GM19239 (cell line): ENCODE data around the gene ASAP2.

Experiments used
- DNase-seq: peaks from one replicate; pipeline ENCODE4 v3.0.0; 2011; ENCODE audit warnings: low spot score; ENCODE audit not compliant: insufficient read length
- FAIRE-seq: peaks from 2 replicates; lab custom pipeline; 2011; peaks lifted over from hg19 to GRCh38; lab: Jason Lieb, UNC

The ASAP2 gene

GRCh38 chr2:9309147-9309546 lies 102.5 kb downstream of the ASAP2 start:
- DNase-seq (no peak), FAIRE-seq (no peak)

- no peak for DNase-seq
- FAIRE-seq: no peak
These were observed 103.8 kb downstream of the ASAP2 start for GRCh38 chr2:9310377-9310776.

GRCh38 chr2:9310798-9311197 lies 104.2 kb downstream of the ASAP2 start:
- no peak for FAIRE-seq

GRCh38 chr2:9311488-9311887 lies 104.9 kb downstream of the ASAP2 start:
- no peak for DNase-seq
- FAIRE-seq: no peak

More at GRCh38 chr2:9310798-9311197, 104.2 kb downstream of the ASAP2 start:
- no peak for DNase-seq

- DNase-seq: no peak
- no peak for FAIRE-seq
These were observed 106.0 kb downstream of the ASAP2 start for GRCh38 chr2:9312591-9312990.

GRCh38 chr2:9313443-9313842 lies 106.8 kb downstream of the ASAP2 start:
- FAIRE-seq: no peak
- DNase-seq: no peak

- no peak for DNase-seq
- no peak for FAIRE-seq
These were observed 108.8 kb downstream of the ASAP2 start for GRCh38 chr2:9315280-9315847.

- DNase-seq (no peak), FAIRE-seq (no peak)
These were observed 110.9 kb downstream of the ASAP2 start for GRCh38 chr2:9317559-9317958.

- DNase-seq: no peak
- FAIRE-seq: no peak
These were observed 112.1 kb downstream of the ASAP2 start for GRCh38 chr2:9318461-9319337.

GRCh38 chr2:9319338-9319715 lies 112.7 kb downstream of the ASAP2 start:
- FAIRE-seq (no peak), DNase-seq (no peak)

GRCh38 chr2:9322576-9322975 lies 116.0 kb downstream of the ASAP2 start:
- FAIRE-seq: no peak
- no peak for DNase-seq

- FAIRE-seq: no peak
These were observed 118.8 kb downstream of the ASAP2 start for GRCh38 chr2:9325428-9325827.

GRCh38 chr2:9326975-9327374 lies 120.4 kb downstream of the ASAP2 start:
- DNase-seq (no peak), FAIRE-seq (no peak)

More at GRCh38 chr2:9325428-9325827, 118.8 kb downstream of the ASAP2 start:
- no peak for DNase-seq

GRCh38 chr2:9327873-9328352 lies 121.3 kb downstream of the ASAP2 start:
- DNase-seq: no peak
- FAIRE-seq: no peak

- FAIRE-seq: no peak
- DNase-seq: no peak
These were observed 122.3 kb downstream of the ASAP2 start for GRCh38 chr2:9328931-9329330.

GRCh38 chr2:9329497-9329896 lies 122.9 kb downstream of the ASAP2 start:
- FAIRE-seq: no peak

GRCh38 chr2:9330612-9331270 lies 124.1 kb downstream of the ASAP2 start:
- DNase-seq (no peak), FAIRE-seq (no peak)

More at GRCh38 chr2:9329497-9329896, 122.9 kb downstream of the ASAP2 start:
- no peak for DNase-seq

GRCh38 chr2:9331704-9332103 lies 125.1 kb downstream of the ASAP2 start:
- DNase-seq (no peak), FAIRE-seq (no peak)

- DNase-seq (no peak), FAIRE-seq (no peak)
These were observed 125.7 kb downstream of the ASAP2 start for GRCh38 chr2:9332136-9332852.

GRCh38 chr2:9332853-9333245 lies 126.2 kb downstream of the ASAP2 start:
- no peak for DNase-seq
- no peak for FAIRE-seq
